ENCODE results near the gene SLC12A2.

- TF ChIP-seq CTCF (IDR thresholded peaks at IDR 0.05) (no peak), POLR2A (IDR thresholded peaks at IDR 0.05) (no peak)
Measured at GRCh38 chr5:128091579-128091978, 8.0 kb downstream of the SLC12A2 start.

Data from stomach (tissue), 4 donors.